SK-N-SH (cell line): Measurements from ENCODE around the gene MOB1A.

Source experiments
- CTCF ChIP-seq: fragments of 200-600 bp; sonication (generic); IDR thresholded peaks from 2 replicates; pipeline ENCODE4 v1.6.1; 2017; ENCODE audit warnings: antibody characterized with exemption, mild to moderate bottlenecking, moderate library complexity
- IRF3 ChIP-seq: fragments of 150-350 bp; IDR thresholded peaks from 2 replicates; pipeline ENCODE4 v1.6.1; 2016; ENCODE audit warnings: mild to moderate bottlenecking, low read depth, low read length
- POLR2AphosphoS5 ChIP-seq: IDR thresholded peaks from 2 replicates; pipeline ENCODE4 v1.6.1; 2012; ENCODE audit warnings: low read depth, low read length
- RAD21 ChIP-seq: IDR thresholded peaks from 2 replicates; pipeline ENCODE4 v1.6.1; 2012; ENCODE audit warnings: mild to moderate bottlenecking, low read length
- USF2 ChIP-seq: fragments of 150-350 bp; IDR thresholded peaks from 2 replicates; pipeline ENCODE4 v1.6.1; 2017; ENCODE audit warnings: antibody characterized with exemption, low read length, low read depth, borderline replicate concordance
- YY1 ChIP-seq: IDR thresholded peaks from 2 replicates; pipeline ENCODE4 v1.4.0; 2012; ENCODE audit warnings: low read depth, mild to moderate bottlenecking

GRCh38 chr2:74168739-74169138 is 9.9 kb downstream of the MOB1A start:
- TF ChIP-seq CTCF, result no peak
- TF ChIP-seq YY1, result no peak
- no peak for TF ChIP-seq POLR2AphosphoS5
- no peak for TF ChIP-seq IRF3
- TF ChIP-seq RAD21, result no peak
- no peak for TF ChIP-seq USF2
